GM10847 (cell line): ENCODE results near the gene TRMT1.

Source experiments
- POLR2A ChIP-seq: IDR thresholded peaks from 2 replicates; pipeline ENCODE4 v1.6.1; 2011; ENCODE audit not compliant: insufficient read length; ENCODE audit errors: extremely low read depth

Gene TRMT1

DNA sequence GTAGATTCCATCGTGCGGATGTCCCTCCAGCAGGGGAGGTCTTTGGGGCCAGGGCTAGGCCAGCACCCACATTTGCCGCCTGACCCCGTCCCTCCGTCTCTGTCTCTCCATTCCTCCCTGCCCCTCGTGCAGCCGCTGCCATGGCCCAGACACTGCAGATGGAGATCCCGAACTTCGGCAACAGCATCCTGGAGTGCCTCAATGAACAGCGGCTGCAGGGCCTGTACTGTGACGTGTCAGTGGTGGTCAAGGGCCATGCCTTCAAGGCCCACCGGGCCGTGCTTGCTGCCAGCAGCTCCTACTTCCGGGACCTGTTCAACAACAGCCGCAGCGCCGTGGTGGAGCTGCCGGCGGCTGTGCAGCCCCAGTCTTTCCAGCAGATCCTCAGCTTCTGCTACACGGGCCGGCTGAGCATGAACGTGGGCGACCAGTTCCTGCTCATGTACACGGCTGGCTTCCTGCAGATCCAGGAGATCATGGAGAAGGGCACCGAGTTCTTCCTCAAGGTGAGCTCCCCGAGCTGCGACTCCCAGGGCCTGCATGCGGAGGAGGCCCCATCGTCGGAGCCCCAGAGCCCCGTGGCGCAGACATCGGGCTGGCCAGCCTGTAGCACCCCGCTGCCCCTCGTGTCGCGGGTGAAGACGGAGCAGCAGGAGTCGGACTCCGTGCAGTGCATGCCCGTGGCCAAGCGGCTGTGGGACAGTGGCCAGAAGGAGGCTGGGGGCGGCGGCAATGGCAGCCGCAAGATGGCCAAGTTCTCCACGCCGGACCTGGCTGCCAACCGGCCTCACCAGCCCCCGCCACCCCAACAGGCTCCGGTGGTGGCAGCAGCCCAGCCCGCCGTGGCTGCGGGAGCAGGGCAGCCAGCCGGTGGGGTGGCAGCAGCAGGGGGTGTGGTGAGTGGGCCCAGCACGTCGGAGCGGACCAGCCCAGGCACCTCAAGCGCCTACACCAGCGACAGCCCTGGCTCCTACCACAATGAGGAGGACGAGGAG, 18.8 kb upstream of the TRMT1 start:
- TF ChIP-seq POLR2A = no peak

DNA sequence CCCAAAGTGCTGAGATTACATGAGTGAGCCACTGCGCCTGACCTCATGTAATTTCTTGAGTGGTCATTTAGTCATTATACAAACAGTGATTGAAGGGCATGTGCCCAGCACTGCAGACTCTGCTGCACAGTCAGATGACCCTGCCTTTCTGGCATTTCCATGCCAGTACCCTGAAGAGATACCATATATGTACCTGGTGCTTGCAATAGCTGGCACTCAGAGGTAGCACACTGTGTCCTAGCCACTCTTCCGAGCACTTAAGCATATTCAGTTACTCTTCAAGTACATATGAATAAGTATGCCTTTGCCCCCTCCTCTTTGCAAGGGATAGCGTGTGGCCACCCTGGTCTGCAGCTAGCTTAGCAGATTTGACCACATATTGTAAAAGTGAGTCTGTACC, 18.1 kb upstream of the TRMT1 start:
- TF ChIP-seq POLR2A = no peak

- no peak for TF ChIP-seq POLR2A
Measured at GRCh38 chr19:13133241-13133870, 16.8 kb upstream of the TRMT1 start.

DNA sequence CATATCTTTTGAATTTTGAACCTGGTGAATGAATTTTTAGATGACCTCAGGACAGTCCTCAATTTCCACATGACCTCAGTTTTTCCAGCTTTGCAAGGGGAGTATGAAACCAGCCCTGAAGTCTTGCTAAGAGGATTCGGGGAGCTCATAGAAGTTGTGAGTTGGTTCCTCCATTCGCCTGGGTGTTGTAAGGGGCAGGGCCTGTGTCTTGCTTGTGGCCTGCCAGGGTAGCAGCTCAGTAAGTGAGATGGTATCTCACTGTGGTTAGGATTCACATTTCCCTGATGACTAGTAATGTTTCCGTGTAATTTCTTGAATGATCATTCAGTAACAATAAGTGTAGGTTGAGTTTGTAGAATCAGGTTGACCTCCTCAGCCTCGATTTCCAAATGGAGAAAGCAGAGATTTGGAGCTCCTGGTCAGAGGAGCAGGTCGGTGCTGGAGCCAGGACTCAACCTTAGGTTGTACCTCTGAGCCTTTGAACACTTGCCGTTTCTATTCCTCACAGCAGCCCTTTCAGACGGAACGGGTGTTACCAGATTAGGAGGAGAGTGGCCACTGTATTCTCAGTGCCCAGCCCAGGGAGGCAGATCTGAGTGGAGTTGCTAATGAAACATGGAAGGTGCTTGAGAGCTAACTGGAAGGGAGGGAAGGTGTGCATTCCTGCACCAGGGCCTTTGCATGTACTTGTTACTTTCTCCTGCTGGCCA, 16.1 kb upstream of the TRMT1 start:
- no peak for TF ChIP-seq POLR2A

- TF ChIP-seq POLR2A = no peak
Measured at GRCh38 chr19:13130886-13131490, 14.4 kb upstream of the TRMT1 start.

DNA sequence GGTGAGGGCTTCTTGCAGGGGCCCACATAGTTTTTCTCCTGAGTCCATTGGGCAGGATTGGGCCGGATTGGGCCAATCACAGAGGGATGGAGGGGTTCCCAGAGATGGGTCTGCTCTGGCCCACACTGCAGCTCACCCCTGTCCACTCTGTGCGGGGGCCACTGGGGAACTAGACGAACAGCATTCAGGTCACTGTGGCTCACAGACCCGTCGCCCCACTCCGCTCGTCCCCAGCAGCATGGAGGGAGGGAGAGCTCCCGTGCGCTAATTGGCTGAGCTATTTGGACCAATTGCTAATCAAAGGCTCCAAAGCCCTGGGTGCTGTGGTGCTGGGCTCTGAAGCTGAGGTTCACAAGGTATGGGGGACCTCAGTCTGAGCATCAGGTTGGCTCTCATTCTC, 12.8 kb upstream of the TRMT1 start:
- no peak for TF ChIP-seq POLR2A

- no peak for TF ChIP-seq POLR2A
Measured at GRCh38 chr19:13128583-13128982, 12.0 kb upstream of the TRMT1 start.

DNA sequence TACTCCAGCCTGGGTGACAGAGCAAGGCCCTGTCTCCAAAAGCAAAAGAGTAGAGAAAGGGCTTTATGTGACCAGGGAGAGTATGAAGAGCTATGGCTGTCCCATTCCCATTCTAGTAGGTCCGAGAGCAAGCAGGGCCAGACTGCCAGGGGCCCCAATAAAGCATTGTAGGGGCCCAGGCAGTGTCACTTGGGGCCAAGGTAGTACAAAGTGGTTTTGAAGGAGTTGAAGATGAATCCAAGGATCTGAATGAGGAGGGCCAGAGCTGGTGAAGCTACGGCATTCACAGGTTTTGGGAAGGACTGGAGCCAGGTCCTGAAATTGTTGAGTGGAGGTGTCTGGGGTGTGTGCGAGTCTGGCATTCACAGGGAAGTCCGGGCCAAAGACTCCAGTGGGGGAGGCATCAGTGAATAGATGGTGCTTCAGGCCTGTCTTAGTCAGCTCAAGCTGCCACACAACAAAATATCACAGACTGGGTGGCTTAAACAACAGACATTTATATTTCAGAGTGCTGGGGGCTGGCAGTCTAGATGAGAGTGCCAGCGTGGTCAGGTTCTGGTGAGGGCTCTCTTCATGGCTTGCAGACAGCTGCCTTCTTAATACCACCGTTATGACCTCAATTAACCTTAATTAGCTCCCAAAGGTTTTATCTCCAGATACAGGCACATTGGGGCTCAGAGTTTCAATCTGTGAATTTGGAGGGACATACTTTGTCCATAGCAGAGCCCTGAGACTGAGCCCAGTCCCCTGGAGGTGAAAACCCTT, 11.5 kb upstream of the TRMT1 start:
- TF ChIP-seq POLR2A = no peak

- no peak for TF ChIP-seq POLR2A
Measured at GRCh38 chr19:13127051-13127450, 10.5 kb upstream of the TRMT1 start.

DNA sequence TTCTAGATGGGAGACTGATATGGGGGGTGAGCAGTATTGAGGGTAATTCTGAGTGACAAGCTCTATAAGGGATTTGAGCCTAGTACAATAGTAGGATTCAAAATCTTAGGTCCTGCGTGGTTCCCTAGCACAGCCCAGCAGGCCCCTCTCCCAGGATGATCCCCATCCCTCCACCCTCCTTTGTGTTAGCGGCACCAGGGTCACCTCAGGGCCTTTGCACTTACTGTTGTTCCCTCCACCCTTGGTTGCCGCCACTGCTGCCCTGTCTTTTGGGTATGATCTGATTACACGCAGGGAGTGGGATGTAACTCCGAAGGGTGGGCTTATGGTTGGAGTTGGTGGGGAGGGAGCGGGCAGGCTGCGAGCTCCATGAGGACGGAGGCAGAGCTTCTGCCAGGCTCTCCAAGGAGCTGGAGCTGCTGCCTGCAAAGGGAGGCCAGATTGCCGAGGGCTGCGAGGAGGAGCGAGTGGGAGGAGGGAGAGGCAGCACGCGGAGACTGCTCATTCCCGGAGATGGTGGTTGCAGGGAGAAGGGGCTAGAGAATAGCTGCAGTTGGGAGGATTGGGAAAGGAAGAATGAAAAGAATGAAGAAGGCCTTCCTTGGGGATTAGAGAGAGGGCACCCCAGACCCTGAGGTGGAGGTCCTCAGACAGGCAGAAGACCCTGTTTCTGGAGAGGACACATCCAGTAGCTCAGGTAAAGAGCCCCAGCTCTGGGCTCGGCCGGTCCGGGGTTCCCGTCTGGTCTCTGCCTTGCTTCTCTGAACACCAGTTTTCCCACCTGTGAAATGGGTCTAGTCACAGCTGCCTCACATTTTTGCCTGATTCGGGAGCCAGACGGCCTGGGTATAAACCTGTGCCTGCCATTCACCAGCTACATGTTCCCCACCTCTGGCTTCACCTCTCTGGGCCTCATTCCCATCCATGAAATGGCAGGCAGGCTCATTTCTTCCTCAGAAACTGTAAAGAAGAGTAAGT, 6.7 kb upstream of the TRMT1 start:
- no peak for TF ChIP-seq POLR2A

- TF ChIP-seq POLR2A = no peak
Measured at GRCh38 chr19:13122275-13122878, 5.8 kb upstream of the TRMT1 start.

DNA sequence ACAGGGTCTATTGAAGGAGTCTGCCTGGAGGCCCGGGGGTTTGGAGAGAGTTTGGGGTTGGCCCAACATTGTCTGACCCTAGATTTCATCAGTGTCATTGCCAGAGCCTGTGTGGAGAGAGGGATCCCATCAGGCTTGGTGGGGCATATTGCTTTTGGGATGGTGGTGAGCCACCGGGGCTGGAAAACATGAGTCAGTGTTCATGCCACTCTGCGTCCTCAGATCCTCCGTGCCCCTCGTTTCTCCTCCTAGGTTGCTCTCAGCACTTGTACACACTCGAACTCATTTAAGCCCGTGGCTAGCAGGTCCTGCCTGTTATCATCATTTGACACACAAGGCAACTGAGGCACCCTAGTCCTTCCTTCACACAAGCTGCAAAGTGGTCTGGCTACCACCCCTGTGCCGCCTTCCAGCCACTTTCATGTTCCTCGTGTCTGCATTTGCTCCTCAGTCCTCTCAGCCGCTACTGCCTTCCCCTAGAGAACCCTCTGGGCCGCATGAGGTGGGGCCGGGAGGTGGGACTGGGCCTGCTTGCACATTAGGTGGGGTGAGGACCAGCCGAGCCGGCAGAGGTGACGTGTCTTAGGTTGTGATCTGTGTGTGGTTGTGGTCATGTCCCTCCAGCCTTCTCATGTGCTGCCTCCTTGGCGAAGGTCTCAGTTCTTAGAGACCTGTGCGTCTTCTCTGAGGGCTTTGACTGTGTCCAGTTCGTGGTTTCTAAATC, 5.2 kb upstream of the TRMT1 start:
- TF ChIP-seq POLR2A = no peak
